ENCODE data around the gene DYSF. TPM values are rescaled to one million over a fixed set of nuclear protein-coding genes. Genes with fewer than 3 reads are reported as not detected.

Gene DYSF
- total and polyA plus RNA-seq, 2 donors (not counting 1 experiment from before 2014, with no cell fraction given): 0.17 to 0.43 TPM

GRCh38 chr2:71545572-71546274 lies 92.4 kb downstream of the DYSF start:
- intact Hi-C loops (cut with micrococcal nuclease): no loop called here
- CTCF ChIA-PET: interaction anchor here (1.1 to 1.6 kb wide), 6 partner anchors 11 to 1196 kb away, joined by 3 to 6 read pairs (median 3); no protein-coding TSS in a partner anchor
- ATAC-seq (ENCODE audit: low read depth): no peak

More at GRCh38 chr2:71545572-71546274, 92.4 kb downstream of the DYSF start:
- Mint-ChIP-seq H3K9me3 (ENCODE audit: insufficient read depth) (peaks cover 4% of the 10 kb centered on the region), H3K27ac (no peak overlapping the region), H3K4me1 (peaks cover 7% of the 10 kb centered on the region), H3K4me3 (peak overlapping the region; percentile 57), H3K27me3 (peaks cover 36% of the 10 kb centered on the region)
- H3K27ac ChIP-seq (ENCODE audit: low read length in 2 of 2): no peak overlapping the region
- H3K9me3 ChIP-seq (ENCODE audit: control extremely low read depth in 1 of 3, control insufficient read depth in 2 of 3, insufficient read depth in 1 of 3, low read length in 2 of 3): no peaks in the 10 kb centered on the region
- H3K4me2 ChIP-seq (replicated peaks; ENCODE audit: low read depth, low read length, poor library complexity, severe bottlenecking): peak overlapping the region; percentile 43
- H4K20me1 ChIP-seq (ENCODE audit: control insufficient read depth, insufficient read depth, low read length, poor library complexity, severe bottlenecking): no peaks in the 10 kb centered on the region
- H3K27me3 ChIP-seq (replicated peaks in 1 of 4; ENCODE audit: control extremely low read depth in 1 of 4, control insufficient read depth in 3 of 4, insufficient read depth in 4 of 4, low read length in 3 of 4): peaks cover 0 to 18% (median 7%) of the 10 kb centered on the region in 4 experiments
- H3K4me3 ChIP-seq (ENCODE audit: control extremely low read depth in 1 of 5, extremely low read depth in 1 of 5, insufficient read depth in 1 of 5, low read depth in 2 of 5, low read length in 4 of 5): peak overlapping the region in 3 of 5 experiments; percentile 9 to 40 (median 24)
- peak; percentile 61 for TF ChIP-seq CTCF (IDR thresholded peaks at IDR 0.05)
- TF ChIP-seq EZH2 (IDR thresholded peaks at IDR 0.05; ENCODE audit: borderline replicate concordance, insufficient read depth, low read depth, low read length, poor library complexity, severe bottlenecking): no peak
- peaks cover 5 to 6% of the 10 kb centered on the region in 2 donors for H3K4me1 ChIP-seq (ENCODE audit: control insufficient read depth in 2 of 2, insufficient read depth in 2 of 2, low read length in 2 of 2)
- peak overlapping the region; percentile 59 for H2AFZ ChIP-seq (ENCODE audit: insufficient read depth, low read depth, low read length, poor library complexity, severe bottlenecking)
- DNase-seq: peak; percentile 56
- H3K36me3 ChIP-seq (replicated peaks in 1 of 2; ENCODE audit: control extremely low read depth in 1 of 2, control insufficient read depth in 1 of 2, extremely low read depth in 1 of 2, insufficient read depth in 2 of 2, low read length in 1 of 2): no peaks in the 10 kb centered on the region
- WGBS (ENCODE audit: insufficient coverage): 56% methylated on average over 17 of the region's 22 CpGs
- H3K79me2 ChIP-seq (ENCODE audit: control insufficient read depth, insufficient read depth, low read length): no peaks in the 10 kb centered on the region
- peak overlapping the region; percentile 5 for H3K9ac ChIP-seq (ENCODE audit: low read length)
- POLR2A ChIA-PET: no interaction called here

Data from B cell (primary cell).